DMS79 treated with DMSO at 0.1 percent for 48 hours (cell line): Measurements from ENCODE around the gene CALD1.

Experiments used
- DNase-seq: peaks from one replicate; lab custom pipeline; 2025; lab: John Stamatoyannopoulos, UW

Gene CALD1

DNA sequence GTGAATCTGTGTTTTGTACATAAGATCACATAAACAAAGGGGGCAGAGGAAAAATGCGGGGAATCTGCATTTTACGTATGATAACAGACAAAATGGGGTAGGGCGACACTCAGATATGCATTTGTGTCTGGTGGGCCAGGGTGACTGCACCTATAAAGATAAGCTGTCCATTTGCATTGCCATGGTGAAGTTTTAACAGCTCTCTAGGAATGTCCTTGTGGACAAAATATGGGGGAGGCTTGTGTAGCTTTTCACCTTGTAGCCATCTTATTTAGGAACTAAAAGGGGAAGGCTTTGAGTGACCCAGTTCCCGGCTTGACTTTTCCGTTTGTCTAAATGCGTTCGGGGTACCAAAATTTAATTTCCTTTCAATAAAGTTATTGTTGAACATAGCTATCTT, 114.5 kb downstream of the CALD1 start:
- DNase-seq = no peak

DNA sequence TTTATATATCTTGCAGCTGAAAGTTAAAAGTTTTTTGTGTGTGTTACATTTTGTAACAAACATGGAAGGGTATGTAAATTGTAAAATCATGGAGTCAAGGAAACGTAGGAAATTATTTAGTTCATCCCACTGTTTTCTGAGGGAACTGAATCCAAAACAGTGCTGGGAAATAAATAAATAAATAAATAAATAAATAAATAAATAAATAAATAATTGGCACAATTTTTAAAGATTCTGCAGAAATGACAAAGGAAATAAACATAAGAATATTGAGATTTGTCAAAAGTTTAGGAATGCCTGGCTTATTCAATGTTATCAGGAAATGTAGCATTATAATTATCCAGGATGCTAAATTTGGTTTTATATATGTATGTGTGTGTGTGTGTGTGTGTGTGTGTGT, 115.5 kb downstream of the CALD1 start:
- DNase-seq = no peak

DNA sequence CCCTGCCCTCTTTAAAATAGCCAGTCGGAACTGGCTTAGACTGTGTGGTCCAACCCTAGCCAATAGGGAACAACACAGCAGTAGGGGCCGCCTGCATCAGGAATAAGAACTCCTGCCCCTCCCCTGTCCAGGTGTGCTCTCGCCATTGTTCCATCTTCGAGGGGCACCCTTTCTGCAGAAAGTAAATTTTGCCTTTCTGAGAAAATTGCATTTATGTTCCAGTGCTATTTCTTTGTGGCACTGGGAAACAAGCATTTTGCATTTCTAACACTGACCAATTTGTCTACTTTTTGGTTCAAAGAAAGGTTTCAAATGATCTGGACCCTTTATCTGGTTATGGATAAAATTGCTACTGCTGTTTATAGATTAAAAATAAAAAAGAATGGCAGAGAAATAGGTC, 116.6 kb downstream of the CALD1 start:
- DNase-seq = no peak

DNA sequence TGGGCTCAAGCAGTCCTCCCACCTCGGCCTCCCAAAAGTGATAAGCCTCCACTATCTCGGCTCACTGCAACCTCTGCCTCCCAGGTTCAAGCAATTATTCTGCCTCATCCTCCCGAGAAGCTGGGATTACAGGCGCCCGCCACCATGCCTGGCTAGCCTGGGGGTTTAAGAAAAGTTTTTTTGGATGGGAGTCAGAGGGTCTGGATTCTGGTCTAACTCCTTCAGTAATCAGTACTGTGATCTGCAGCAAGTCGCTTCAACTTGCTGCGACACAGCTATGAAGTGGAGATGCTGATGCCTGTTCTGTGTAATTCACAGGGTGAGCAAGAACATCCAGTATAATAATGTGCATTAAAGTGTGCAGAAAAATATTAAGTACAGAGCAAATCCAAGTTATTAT, 118.5 kb downstream of the CALD1 start:
- no peak for DNase-seq

DNA sequence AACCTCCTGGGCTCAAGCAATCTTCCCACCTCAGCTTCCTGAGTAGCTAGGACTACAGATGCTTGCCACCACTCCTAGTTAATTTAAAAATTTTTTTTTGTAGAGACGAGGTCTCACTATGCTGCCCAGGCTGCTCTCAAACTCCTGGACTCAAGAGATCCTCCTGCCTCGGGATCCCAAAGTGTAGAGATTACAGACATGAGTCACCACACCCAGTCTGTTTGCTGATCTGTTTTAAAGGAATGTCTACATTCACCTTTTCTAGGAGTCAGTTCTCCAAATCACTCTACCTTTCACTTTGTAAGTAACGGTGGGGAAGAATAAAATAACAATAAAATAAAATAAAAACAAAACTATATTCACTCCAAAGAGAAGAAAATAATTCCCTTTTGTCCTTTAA, 120.3 kb downstream of the CALD1 start:
- no peak for DNase-seq

DNA sequence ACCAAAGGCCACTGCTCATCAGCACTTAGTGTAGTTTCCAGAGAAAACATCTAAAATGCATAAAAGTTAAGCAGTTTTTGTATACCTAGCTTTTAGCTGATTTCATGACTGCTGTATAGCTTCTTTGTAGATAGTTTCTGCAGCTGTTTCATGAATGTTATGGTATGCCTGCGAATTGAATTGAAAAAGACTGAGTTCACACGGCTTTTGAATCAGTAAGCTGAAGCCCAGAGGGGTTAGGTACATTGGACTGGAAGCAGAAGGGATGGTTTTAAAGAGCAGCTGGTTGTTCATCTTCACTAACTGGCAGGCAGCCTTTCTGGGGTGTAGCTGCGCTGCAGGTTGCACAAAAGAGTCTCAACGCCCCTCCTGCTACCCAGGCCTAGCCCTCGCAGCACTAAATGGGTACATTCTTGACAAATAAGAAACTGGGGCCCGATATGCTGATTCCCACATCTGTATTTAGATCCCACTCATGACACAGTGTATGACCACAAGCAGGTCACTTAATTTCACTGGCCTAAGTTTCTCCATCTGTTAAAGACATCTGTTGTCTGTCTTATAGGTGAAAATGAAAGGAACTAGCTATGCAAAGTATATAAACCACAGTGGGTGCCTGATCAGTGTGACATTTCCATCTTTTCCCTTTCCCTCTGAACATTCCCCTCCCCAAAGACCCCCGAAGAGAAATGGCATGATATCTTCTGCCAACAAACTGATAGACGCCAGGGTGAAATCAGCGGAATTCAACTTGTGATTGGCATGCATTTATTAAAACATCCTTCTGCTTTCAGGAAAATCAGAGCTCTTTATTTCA, 120.9 kb downstream of the CALD1 start:
- no peak for DNase-seq

DNA sequence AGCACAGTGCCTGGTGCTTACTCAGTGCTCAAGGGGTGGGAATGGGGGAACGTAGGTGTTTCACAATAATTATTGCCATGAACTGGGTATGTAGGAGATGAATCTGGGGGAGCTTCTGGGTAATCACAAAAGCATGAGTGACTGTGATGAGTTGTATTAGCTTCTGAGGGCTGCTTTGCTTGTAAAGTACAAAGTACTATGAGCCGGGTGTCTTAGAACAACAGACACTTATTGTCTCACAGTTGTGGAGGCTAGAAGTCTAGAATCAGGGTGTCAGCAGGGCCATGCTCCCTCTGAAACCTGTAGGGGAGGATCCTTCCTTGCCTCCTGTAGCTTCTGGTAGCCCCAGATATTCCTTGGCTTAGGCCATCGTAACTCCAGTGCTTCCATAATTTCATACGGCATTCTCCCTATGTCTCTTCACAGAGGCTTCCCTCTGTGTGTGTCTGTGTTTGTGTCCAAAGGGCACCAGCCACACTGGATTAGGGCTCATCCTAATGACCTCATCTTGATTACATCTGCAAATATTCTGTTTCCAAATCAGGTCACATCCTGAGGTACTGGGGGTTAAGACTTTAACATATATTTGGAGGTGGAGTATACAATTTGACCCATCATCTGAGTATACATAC, 122.1 kb downstream of the CALD1 start:
- no peak for DNase-seq

DNA sequence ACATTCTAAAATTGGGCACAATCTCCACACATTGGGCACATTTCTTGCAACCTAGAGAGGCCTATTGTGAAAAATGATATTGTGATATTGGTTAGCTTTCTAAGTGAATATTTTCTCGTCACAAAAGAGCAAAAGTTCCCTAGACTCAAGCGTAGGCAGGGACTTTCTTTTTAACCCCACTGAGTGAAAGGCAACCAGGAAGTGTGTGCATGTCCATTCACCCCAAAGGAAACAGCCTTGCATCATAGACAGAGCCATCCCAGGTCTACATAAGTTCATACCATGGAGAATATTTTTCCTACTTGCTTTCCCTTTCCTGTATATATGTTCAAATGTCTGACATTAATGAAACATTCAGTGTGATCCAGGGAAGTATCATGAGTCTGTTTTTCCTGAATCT, 122.6 kb downstream of the CALD1 start:
- no peak for DNase-seq

DNA sequence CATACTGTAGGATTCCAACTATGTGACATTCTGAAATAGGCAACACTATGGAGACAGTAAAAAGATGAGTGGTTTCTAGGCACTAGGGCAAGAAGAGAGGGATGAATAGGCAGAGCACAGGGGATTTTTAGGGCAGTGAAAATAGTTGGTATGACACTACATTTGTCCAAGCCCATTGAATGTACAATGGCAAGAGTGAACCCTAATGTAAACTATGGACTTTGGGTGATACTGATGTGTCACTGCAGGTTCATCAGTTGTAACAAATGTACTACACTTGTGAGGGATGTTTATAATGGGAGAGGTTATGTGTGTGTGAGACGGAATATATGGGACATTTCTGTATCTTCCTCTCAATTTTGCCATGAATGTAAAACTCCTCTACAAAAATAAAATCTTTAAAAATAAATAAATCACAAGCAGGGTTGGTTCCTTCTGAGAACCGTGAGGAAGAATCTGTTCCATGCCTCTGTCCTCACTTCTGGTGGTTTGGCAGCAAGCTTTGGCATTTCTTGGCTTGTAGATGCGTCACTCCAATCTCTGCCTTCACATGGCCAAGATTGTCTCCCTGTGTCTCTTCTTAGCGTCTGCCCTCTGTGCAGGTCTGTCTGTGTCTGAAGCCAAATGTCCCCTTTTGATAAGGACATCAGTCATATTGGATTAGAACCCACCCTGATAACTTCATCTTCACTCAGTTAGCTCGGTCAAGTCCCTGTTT, 123.8 kb downstream of the CALD1 start:
- DNase-seq = no peak

DNA sequence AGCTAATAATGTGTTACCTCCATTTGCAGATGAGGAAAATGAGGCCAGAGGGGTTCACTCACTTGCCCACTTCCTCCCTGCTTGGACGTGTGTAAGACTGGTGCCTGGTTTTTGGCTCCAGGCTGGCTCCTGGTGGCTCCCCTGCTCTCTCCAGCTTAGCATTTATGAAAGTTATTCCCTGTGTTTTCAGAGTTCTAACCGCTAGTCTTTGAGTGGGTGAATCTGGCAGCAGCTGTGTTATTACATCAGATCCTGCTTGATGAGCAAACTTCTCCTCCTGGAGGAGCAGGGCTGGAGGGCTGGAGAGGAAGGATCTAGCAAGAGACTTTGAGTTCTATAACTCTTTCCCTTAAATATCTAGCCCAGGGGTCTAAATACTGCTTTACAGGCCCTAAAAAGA, 125.9 kb downstream of the CALD1 start:
- no peak for DNase-seq

DNA sequence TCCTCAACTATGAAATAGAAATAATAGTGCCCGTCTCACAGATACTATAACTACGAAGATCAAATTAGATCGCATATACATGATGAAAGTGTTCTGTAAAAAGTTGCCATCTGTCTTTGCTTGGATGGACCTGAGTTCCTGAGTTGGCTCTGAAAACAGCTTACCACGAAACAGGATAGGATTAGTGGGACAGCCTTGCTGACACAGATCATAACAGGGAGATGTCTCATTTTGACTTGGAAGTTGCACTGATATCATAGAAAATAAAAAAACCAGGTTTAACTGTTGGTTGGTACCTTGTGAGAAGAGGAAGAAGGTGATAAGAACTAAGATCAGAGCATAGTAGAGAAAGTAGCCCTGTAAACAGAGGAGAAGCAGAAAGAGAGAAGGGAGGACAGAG, 127.6 kb downstream of the CALD1 start:
- no peak for DNase-seq

DNA sequence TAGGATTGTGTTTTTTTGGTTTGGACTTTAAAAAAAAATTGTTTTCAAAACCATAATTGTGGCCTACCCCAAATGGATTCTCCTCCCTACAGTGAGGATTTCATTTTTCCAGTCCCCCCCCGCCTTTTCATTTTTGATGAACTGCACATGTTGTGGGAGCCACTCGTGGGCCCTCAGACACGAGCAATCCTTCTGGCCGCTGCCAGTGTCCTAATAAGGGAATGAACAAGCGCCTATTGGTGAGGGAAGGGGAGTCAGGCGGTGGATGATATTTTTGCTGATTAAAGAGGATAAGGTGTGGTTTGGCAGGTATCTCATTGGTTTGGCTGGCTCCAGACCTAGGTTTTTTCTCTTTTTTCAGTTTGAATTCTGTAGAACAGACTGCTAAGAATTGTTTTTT, 128.2 kb downstream of the CALD1 start:
- DNase-seq = no peak

DNA sequence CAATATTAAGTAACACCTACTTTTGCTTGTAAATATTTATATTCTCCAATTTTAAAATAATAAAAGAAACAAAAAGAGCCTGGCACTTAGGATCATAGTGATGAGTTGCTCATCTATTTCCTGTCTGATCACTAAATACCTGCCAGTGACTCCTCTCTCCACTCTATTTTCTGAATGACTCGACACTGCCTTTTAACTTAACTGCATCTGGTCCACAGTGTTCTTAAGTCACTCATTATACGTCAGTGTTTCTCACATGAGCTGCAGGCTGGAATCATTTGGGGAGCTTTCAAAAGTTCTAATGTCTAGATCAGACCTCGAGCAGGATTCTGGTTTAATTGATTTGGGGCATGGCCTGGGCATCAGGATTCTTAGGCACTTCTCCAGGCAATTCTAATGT, 128.9 kb downstream of the CALD1 start:
- no peak for DNase-seq

DNA sequence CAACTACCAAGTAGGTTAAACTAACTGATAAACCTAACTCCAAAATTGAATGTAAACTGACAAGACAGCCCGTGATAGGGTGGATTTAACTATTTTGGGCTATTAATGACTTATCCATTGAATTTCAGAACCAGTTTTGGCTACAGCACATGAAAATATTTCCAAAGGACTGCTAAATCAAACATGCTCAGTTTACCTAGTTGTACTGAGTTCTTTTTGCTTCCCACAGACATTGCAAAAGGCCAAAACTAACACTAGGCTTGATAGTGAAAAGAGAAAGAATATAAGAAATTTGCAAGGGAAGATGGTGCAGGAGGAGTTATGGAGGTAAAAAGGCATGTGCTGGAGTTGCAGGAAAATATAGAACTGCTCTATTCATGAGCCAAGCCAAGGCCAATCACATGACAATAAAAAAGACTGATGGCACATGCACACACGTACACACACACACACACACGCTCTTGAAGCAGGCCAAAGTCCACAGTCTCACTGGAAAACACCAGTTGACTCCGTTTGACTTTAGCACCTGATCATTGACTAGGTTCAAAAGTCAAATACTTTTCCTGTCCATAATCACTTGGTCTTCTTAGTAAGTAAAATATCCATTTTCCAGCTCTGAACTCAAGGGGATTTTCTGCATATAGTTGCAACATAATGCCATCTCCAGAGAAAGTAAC, 130.9 kb downstream of the CALD1 start:
- no peak for DNase-seq

DNA sequence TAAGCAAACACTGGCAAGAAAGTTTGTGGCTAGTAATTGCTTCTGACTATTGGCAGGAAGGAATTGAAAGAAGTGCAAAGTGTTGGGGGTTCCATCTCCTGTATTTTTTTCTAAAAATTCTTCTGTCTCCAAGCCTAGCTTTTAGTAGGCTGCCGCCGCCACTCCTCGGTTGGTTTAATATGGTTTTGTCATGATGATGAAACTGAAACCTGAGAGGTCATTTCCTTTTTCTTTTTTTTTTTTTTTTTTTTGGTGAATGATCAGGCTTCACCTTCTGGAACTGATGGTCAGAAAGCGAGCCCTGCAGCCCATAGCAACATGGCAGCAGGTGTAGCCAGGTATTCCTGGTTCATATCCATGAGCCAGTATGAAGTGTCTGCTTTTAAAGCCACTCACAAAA, 131.5 kb downstream of the CALD1 start:
- no peak for DNase-seq

DNA sequence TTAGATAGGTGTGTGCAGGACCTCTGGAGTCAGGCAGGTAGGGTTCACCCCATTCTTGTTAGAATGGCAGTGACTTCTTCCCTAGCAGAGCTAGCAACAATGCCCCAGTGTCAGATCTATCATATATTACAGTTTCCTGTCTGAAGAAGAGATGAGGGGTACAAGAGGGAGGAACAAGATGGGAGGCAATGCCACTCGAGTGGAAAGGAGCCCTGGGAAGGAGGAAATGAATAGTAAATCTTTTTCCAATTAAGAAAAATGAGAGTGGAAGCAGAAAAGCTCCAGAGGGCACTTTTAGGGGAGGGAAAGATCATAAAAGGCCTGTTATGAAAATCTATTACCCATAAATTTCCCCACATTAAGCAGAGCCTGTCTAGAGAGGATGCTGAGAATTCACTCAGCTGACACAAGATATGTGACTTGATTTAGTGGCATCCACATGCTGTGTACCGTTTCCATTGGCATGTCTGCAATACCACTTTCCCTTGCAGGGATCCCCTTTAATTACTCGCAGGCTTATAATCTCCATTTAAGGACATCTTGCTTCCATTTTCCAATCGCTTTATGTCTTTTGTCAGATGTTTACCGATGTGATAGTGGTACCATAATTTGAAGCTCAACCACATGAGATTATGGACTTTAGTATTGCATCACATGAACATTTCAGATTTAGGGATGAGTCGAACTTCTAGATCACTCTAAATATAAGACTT, 136.9 kb downstream of the CALD1 start:
- no peak for DNase-seq

DNA sequence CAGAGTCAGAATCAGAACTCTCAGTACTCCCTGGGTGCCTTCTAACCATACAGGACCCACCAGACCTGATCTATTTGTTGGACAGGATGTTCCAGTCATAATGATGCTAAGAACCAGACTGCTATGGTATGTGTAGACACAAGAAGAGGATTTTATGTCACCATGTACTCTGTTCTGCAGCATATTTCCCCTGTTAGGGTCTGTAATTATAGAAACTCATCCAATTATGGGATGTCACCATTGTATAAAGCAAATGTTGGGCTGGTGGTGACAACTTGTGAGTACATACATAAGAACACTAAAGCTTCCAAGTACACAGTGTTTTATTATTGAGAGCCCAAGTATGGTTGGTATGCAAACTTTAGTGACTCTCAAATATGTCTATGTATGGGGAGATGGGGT, 139.8 kb downstream of the CALD1 start:
- DNase-seq = no peak

DNA sequence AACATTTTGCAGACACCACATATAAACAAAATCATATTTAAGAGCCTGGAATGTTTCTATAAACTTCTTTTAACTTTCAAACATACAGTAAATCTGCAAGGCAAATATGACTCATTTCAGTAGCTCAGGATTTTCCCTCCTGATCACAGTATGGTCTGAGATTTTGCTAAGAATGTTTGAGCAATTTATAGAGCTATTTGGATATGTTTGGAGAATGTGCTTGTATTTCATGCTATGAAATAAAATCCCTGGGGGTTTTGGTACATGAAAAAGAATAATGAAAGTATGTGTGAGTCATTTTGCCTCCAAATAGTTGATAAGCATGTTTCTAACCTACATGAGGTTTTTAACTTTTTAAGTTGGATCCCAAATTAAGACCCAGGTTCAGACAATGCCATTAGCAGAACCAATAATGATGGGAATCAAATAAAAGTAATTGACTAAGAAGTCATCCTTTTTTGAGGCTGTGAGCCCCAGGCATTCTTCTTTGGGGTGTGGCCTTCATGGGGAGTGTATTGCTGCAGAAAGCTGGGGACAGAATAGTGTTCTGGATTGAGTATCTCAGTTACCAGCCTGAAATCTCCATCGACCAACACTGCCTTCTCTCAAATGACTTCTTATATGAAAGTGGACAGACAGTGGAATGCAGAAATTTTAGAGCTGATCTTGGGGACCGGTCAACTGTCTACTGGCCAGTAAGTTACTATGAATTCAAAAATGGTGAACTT, 140.8 kb downstream of the CALD1 start:
- DNase-seq = no peak

DNA sequence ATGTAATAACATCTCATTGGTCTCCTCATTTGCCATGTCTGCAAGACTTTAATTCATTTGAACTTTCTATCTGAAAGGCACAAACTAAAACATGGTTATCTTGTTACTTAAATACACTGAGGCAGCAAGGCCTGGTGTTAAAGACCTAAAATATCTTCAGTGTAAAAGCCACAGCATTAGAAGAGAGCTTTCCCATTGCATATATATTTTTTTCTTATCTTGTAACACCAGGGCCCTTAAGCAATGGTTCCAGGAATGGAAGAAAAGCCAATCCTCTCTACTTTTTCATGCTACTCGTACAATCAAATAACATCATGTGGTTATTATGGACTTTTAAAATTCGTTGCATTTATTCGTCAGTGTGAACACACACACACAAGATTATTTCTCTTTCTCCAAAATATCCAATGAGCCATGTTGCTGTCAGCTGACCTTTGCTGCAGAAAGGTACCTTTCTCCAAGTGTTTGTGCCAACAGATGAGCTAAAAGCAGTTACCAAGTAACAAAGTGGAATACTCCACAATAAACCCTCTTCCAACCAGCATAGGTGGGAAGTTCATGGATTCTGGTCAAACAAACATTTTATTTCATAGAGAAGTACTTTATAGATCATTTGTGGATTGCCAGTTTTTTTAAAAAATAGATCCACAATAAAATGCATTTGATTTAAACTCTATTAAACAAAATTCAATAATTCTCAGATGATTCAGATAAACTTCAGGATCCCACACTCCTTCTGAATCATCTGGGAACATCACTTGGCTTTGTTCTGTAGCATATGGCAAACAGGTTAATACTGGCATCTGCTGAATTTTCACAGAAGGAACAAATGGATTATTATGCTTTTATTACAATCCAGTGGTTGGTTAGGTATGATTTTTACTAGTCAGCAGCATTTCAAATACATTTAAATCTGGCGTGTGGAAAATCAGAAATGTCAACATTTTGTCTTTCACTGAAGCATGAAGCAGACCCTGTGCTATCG, 143.6 kb downstream of the CALD1 start:
- DNase-seq = no peak

DNA sequence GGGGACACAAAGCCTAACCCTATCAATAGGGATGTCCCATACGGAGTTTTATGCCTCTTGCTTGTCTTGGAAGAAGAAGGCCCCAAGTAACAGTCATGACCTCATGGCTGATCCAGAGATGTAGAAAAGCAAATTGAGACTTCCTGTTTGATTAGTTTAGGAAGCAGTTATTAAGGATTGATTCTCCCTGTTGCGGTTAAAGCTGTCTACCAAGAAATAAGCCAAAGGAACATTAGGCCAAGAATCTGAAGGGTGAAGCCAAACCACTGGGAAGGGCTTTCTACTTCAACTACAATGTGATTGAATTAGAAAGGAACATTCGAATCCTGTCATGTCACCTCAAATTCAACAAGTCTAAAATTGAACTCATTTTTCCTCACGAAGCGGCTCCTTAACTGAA, 146.3 kb downstream of the CALD1 start:
- DNase-seq = no peak
